Stimulated activated naive CD8-positive, alpha-beta T cell treated with anti-CD3 and anti-CD28 coated beads, Interleukin-15, Interleukin-2, amounts not matched to agents 100 ng/mL and 50 ng/mL, for 24 hours (primary cell): Measurements from ENCODE around the gene ELP4.

ENCODE experiments used
- H3K27ac Mint-ChIP-seq: one replicate; pipeline ENCODE4 v1.8.0; 2021; ENCODE audit warnings: mild to moderate bottlenecking, mixed read lengths
- H3K27me3 Mint-ChIP-seq: one replicate; pipeline ENCODE4 v1.8.0; 2021; ENCODE audit warnings: mixed read lengths
- H3K36me3 Mint-ChIP-seq: one replicate; pipeline ENCODE4 v1.8.0; 2021; ENCODE audit warnings: low read depth, mixed read lengths
- H3K4me1 Mint-ChIP-seq: one replicate; pipeline ENCODE4 v1.8.0; 2021; ENCODE audit warnings: low read depth, mixed read lengths
- H3K4me3 Mint-ChIP-seq: one replicate; pipeline ENCODE4 v1.8.0; 2021; ENCODE audit warnings: mild to moderate bottlenecking, mixed read lengths
- H3K9me3 Mint-ChIP-seq: one replicate; pipeline ENCODE4 v1.8.0; 2021; ENCODE audit warnings: mixed read lengths

The ELP4 gene

GRCh38 chr11:31822927-31823643, 313.5 kb downstream of the ELP4 start:
- peaks cover 3% of the 10 kb centered on the region for H3K36me3 Mint-ChIP-seq
- no peaks in the 10 kb centered on the region for H3K9me3 Mint-ChIP-seq
- peaks cover 16% of the 10 kb centered on the region for H3K4me1 Mint-ChIP-seq
- H3K27me3 Mint-ChIP-seq, result peaks cover 87% of the 10 kb centered on the region
- no peak overlapping the region for H3K4me3 Mint-ChIP-seq
- H3K27ac Mint-ChIP-seq, result no peak overlapping the region

GRCh38 chr11:31823644-31824331, 314.2 kb downstream of the ELP4 start:
- H3K4me3 Mint-ChIP-seq, result no peak overlapping the region
- peaks cover 3% of the 10 kb centered on the region for H3K36me3 Mint-ChIP-seq
- H3K27ac Mint-ChIP-seq, result no peak overlapping the region
- H3K27me3 Mint-ChIP-seq, result peaks cover 86% of the 10 kb centered on the region
- peaks cover 15% of the 10 kb centered on the region for H3K4me1 Mint-ChIP-seq
- H3K9me3 Mint-ChIP-seq, result no peaks in the 10 kb centered on the region

GRCh38 chr11:31824332-31824878, 314.8 kb downstream of the ELP4 start:
- H3K27me3 Mint-ChIP-seq, result peaks cover 88% of the 10 kb centered on the region

GRCh38 chr11:31824879-31825837, 315.6 kb downstream of the ELP4 start:
- Mint-ChIP-seq H3K27me3 (peaks cover 90% of the 10 kb centered on the region), H3K9me3 (no peaks in the 10 kb centered on the region), H3K4me1 (peaks cover 15% of the 10 kb centered on the region), H3K27ac (no peak overlapping the region), H3K36me3 (peaks cover 3% of the 10 kb centered on the region), H3K4me3 (no peak overlapping the region)

More at GRCh38 chr11:31824332-31824878, 314.8 kb downstream of the ELP4 start:
- Mint-ChIP-seq H3K36me3 (peaks cover 3% of the 10 kb centered on the region), H3K4me1 (peaks cover 15% of the 10 kb centered on the region), H3K9me3 (no peaks in the 10 kb centered on the region), H3K27ac (no peak overlapping the region), H3K4me3 (no peak overlapping the region)

GRCh38 chr11:31825838-31826484, 316.4 kb downstream of the ELP4 start:
- peaks cover 15% of the 10 kb centered on the region for H3K4me1 Mint-ChIP-seq
- H3K27me3 Mint-ChIP-seq, result peaks cover 91% of the 10 kb centered on the region
- H3K27ac Mint-ChIP-seq, result no peak overlapping the region
- H3K36me3 Mint-ChIP-seq, result peaks cover 3% of the 10 kb centered on the region
- H3K4me3 Mint-ChIP-seq, result no peak overlapping the region
- no peaks in the 10 kb centered on the region for H3K9me3 Mint-ChIP-seq

GRCh38 chr11:31826536-31827438, 317.2 kb downstream of the ELP4 start:
- Mint-ChIP-seq H3K27ac (no peak overlapping the region), H3K36me3 (peaks cover 3% of the 10 kb centered on the region), H3K4me3 (no peak overlapping the region), H3K4me1 (peaks cover 15% of the 10 kb centered on the region), H3K9me3 (no peaks in the 10 kb centered on the region), H3K27me3 (peaks cover 85% of the 10 kb centered on the region)

GRCh38 chr11:31827455-31828206, 318.1 kb downstream of the ELP4 start:
- H3K27ac Mint-ChIP-seq, result no peak overlapping the region
- peaks cover 76% of the 10 kb centered on the region for H3K27me3 Mint-ChIP-seq
- no peaks in the 10 kb centered on the region for H3K9me3 Mint-ChIP-seq
- H3K4me3 Mint-ChIP-seq, result no peak overlapping the region
- peaks cover 15% of the 10 kb centered on the region for H3K4me1 Mint-ChIP-seq
- peaks cover 3% of the 10 kb centered on the region for H3K36me3 Mint-ChIP-seq

GRCh38 chr11:31828217-31828616, 318.6 kb downstream of the ELP4 start:
- Mint-ChIP-seq H3K36me3 (peaks cover 3% of the 10 kb centered on the region), H3K27ac (no peak overlapping the region), H3K4me1 (peaks cover 15% of the 10 kb centered on the region), H3K9me3 (no peaks in the 10 kb centered on the region), H3K4me3 (no peak overlapping the region), H3K27me3 (peaks cover 71% of the 10 kb centered on the region)

- no peaks in the 10 kb centered on the region for H3K9me3 Mint-ChIP-seq
- no peak overlapping the region for H3K4me3 Mint-ChIP-seq
- H3K27ac Mint-ChIP-seq, result no peak overlapping the region
- peaks cover 53% of the 10 kb centered on the region for H3K27me3 Mint-ChIP-seq
- H3K36me3 Mint-ChIP-seq, result peaks cover 3% of the 10 kb centered on the region
- H3K4me1 Mint-ChIP-seq, result peaks cover 11% of the 10 kb centered on the region
These were observed 320.8 kb downstream of the ELP4 start for GRCh38 chr11:31830406-31830805.

- no peaks in the 10 kb centered on the region for H3K9me3 Mint-ChIP-seq
- no peaks in the 10 kb centered on the region for H3K36me3 Mint-ChIP-seq
- peaks cover 37% of the 10 kb centered on the region for H3K27me3 Mint-ChIP-seq
- no peak overlapping the region for H3K4me3 Mint-ChIP-seq
- H3K4me1 Mint-ChIP-seq, result no peaks in the 10 kb centered on the region
- H3K27ac Mint-ChIP-seq, result no peak overlapping the region
These were observed 324.7 kb downstream of the ELP4 start for GRCh38 chr11:31834237-31834636.
